Kidney epithelial cell (primary cell): ENCODE results near the gene ITGB1BP1. TPM values are rescaled to one million over a fixed set of nuclear protein-coding genes. Genes with fewer than 3 reads are reported as not detected.

Experiments used
- DNase-seq: peaks from one replicate; pipeline ENCODE4 v3.0.0-alpha.2; 2010; ENCODE audit warnings: low read depth
- H3K27me3 ChIP-seq: 2 replicates; pipeline ENCODE4 v1.6.0; 2011; ENCODE audit warnings: low read length; ENCODE audit not compliant: control insufficient read depth, insufficient read depth
- H3K36me3 ChIP-seq: 2 replicates; pipeline ENCODE4 v1.5.1; 2011; ENCODE audit warnings: low read length; ENCODE audit not compliant: control insufficient read depth, insufficient read depth
- H3K4me3 ChIP-seq: 2 replicates; pipeline ENCODE4 v1.5.1; 2011; ENCODE audit warnings: low read depth, mild to moderate bottlenecking, control low read depth, low read length
- total RNA-seq: library from RNA; depleted of rRNA; stranded (reverse); fragments of >200 nt; gene quantifications from 2 replicates; pipeline ENCODE4 v1.2.3, GENCODE V29; 2015
- TF ChIP-seq, protein P1 (sequence below): IDR thresholded peaks from 2 replicates; pipeline ENCODE4 v1.5.1; 2011; ENCODE audit warnings: mild to moderate bottlenecking, moderate library complexity, low read length, control low read depth, inconsistent platforms; ENCODE audit not compliant: insufficient read depth, poor library complexity, severe bottlenecking

The ITGB1BP1 gene
- total RNA-seq, 1 donor from 2014 or later, result 41.4 TPM

DNA sequence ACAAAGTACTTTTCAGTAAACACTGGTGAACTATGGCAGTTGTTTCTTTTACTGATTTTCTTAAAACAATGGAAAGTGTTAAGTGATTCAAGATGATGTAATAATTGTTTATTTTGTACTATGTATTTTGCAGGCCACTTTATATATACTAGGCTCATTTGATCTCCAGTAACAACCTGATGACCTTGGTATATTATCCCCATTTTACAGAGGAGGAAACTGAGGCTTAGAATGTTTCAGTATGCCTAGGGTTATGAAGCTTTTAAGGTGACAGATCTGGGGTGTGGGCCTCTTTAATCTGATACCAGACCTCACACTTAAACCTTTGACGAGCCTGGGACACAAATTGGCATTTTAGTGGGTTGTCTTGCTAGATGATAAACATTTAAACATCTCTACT lies 63.2 kb downstream of the ITGB1BP1 start:
- H3K36me3 ChIP-seq, result no peaks in the 10 kb centered on the region
- no peak overlapping the region for H3K4me3 ChIP-seq
- no peak for DNase-seq
- TF ChIP-seq, protein P1, sequence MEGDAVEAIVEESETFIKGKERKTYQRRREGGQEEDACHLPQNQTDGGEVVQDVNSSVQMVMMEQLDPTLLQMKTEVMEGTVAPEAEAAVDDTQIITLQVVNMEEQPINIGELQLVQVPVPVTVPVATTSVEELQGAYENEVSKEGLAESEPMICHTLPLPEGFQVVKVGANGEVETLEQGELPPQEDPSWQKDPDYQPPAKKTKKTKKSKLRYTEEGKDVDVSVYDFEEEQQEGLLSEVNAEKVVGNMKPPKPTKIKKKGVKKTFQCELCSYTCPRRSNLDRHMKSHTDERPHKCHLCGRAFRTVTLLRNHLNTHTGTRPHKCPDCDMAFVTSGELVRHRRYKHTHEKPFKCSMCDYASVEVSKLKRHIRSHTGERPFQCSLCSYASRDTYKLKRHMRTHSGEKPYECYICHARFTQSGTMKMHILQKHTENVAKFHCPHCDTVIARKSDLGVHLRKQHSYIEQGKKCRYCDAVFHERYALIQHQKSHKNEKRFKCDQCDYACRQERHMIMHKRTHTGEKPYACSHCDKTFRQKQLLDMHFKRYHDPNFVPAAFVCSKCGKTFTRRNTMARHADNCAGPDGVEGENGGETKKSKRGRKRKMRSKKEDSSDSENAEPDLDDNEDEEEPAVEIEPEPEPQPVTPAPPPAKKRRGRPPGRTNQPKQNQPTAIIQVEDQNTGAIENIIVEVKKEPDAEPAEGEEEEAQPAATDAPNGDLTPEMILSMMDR, result no peak
- H3K27me3 ChIP-seq, result no peaks in the 10 kb centered on the region

DNA sequence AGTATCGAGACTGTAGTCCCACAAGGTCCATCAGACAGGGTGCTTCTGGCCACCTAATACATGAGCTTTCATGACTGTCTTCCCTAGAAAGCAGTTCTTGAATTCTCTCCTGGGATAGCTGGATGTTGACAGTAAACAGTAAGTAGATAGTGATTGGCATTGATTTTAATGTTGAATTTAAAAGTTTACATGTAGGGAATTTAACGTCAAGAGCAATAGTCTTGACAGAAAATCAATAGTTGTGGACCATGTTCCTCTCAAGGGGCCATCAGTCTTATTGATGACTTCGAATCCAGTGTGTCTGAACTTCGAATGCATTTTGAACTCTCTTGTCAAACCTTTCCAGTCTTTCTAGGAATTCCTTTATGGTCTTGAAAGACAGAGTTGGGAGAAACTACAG lies 63.9 kb downstream of the ITGB1BP1 start:
- H3K36me3 ChIP-seq, result no peaks in the 10 kb centered on the region
- no peaks in the 10 kb centered on the region for H3K27me3 ChIP-seq
- TF ChIP-seq, protein P1, result no peak
- no peak overlapping the region for H3K4me3 ChIP-seq
- no peak for DNase-seq

DNA sequence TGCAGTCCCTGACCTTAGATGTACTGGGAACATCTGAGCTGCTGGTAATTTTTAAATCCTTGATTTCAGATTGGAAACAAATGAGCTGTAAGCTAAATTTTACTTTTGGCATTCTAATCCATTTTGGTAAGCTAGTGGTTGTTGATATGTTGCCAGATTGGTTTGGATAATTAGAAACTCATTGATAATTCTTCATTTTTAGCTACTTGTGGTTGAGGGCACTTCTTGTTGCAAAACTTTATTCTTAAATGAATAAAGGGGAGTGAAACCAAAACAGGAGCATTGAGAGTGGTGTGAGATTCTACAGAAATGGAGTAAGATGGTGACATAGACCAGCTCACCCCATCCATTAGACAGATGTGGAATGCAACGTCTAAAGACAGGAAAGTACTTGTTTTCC lies 64.5 kb downstream of the ITGB1BP1 start:
- Histone ChIP-seq H3K36me3 (no peaks in the 10 kb centered on the region), H3K4me3 (no peak overlapping the region), H3K27me3 (no peaks in the 10 kb centered on the region)
- TF ChIP-seq, protein P1, result no peak
- DNase-seq, result no peak

DNA sequence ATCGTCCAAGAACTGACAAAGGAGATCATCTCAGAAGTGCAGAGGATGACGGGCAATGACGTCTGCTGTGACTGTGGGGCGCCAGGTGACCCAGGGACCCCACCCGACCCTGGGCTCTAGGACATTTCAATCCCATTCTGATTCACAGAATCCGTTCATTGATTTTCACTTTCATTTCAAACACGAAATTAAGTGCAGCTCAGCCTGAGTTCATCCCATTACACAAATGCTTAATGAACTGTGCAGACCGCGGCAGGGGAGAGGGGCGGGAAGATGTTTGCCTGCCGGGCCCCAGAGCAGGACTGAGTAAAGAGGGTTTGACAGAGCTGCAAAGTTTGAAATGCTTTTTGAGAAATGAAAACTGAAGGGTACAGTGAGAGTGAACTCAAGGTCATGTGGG lies 67.1 kb downstream of the ITGB1BP1 start:
- H3K27me3 ChIP-seq, result no peaks in the 10 kb centered on the region
- TF ChIP-seq, protein P1, result no peak
- DNase-seq, result no peak
- H3K4me3 ChIP-seq, result no peak overlapping the region
- H3K36me3 ChIP-seq, result peaks cover 6% of the 10 kb centered on the region

DNA sequence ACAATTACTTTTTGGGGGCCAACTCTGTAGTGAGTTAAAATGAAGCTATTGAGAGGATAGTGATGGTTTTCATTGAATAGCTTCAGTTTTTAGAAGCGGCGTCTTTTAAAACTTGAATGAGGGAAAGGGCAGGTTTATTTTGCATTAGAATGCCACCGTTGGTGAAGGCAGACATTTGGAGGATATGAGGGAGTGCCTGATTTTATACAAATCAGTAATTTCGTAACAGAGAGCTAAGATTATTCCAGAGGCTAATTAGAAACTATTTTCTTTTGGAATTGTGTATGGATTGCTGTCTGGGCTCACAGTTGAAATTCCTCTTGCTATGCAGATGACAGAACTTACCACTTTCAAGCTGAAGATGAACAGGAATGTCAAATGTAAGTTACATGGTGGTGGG lies 67.6 kb downstream of the ITGB1BP1 start:
- no peaks in the 10 kb centered on the region for H3K27me3 ChIP-seq
- H3K4me3 ChIP-seq, result no peak overlapping the region
- TF ChIP-seq, protein P1, result no peak
- no peak for DNase-seq
- H3K36me3 ChIP-seq, result peaks cover 6% of the 10 kb centered on the region

DNA sequence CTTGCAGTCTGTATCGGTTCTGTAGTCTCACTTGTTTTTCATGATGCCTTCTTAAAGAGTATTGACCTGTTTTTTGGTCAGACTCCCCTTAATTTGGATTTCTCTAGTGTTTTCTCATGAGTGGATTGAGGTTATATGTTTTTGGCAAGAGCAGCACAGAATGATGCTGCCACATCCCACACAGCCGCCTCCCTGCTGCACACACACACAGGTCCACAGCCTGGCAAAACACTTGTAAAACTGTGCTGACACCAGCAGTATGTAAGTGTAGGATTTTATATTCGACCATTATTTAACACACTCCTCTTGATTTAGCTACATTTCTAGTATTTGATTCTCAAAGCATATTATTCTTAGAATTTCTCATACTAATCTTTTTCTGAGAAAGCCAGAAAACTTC lies 68.1 kb downstream of the ITGB1BP1 start:
- DNase-seq, result no peak
- Histone ChIP-seq H3K27me3 (no peaks in the 10 kb centered on the region), H3K36me3 (peaks cover 6% of the 10 kb centered on the region), H3K4me3 (no peak overlapping the region)
- TF ChIP-seq, protein P1, result no peak
